ENCODE measurements around the gene NOL3. TPM values are rescaled to one million over a fixed set of nuclear protein-coding genes. Genes with fewer than 3 reads are reported as not detected.

Gene NOL3
- polyA plus RNA-seq, 3 donors: 2.7 to 17.0 (median 3.8) TPM

- peaks cover 7 to 17% (median 12%) of the 10 kb centered on the region in 7 donors for H3K9me3 Mint-ChIP-seq
- DNase-seq: no peak
- peaks cover 5% of the 10 kb centered on the region for H3K4me1 Mint-ChIP-seq
- 97% methylated on average over 5 of the region's 7 CpGs for WGBS (ENCODE audit: insufficient coverage)
- H3K36me3 ChIP-seq (replicated peaks in 1 of 2; ENCODE audit: control insufficient read depth in 1 of 2, insufficient read depth in 2 of 2, low read length in 2 of 2): peaks cover 70 to 75% of the 10 kb centered on the region in 2 donors
- intact Hi-C loops (cut with micrococcal nuclease): no loop called here
- no peak overlapping the region for H3K4me2 ChIP-seq (replicated peaks; ENCODE audit: extremely low read depth, low read length, poor library complexity, severe bottlenecking)
- peaks cover 12 to 28% of the 10 kb centered on the region in 2 donors for H3K27me3 ChIP-seq (ENCODE audit: control insufficient read depth in 2 of 2, insufficient read depth in 2 of 2, low read length in 2 of 2)
- no peak overlapping the region for H3K27ac ChIP-seq (ENCODE audit: low read depth in 1 of 2, low read length in 2 of 2)
- H4K20me1 ChIP-seq (ENCODE audit: insufficient read depth, low read length): peaks cover 90% of the 10 kb centered on the region
- H3K79me2 ChIP-seq (ENCODE audit: insufficient read depth, low read length): no peaks in the 10 kb centered on the region
- no peak overlapping the region for H2AFZ ChIP-seq (ENCODE audit: insufficient read depth, low read depth, low read length, poor library complexity, severe bottlenecking)
- no peak overlapping the region for H3K9ac ChIP-seq (ENCODE audit: insufficient read depth, low read length, poor library complexity, severe bottlenecking)
- H3K4me3 Mint-ChIP-seq: no peak overlapping the region
- H3K27ac Mint-ChIP-seq: peak overlapping the region in 1 of 7 donors; percentile 7
- peaks cover 9 to 18% of the 10 kb centered on the region in 2 donors for H3K9me3 ChIP-seq (replicated peaks in 1 of 2; ENCODE audit: control insufficient read depth in 1 of 2, insufficient read depth in 1 of 2, low read length in 2 of 2)
- peaks cover 8 to 17% of the 10 kb centered on the region in 2 donors for H3K4me1 ChIP-seq (ENCODE audit: control insufficient read depth in 1 of 2, insufficient read depth in 2 of 2, low read length in 2 of 2)
- peaks cover 19 to 30% (median 26%) of the 10 kb centered on the region in 3 donors for H3K27me3 Mint-ChIP-seq (ENCODE audit: low read depth in 3 of 3)
- H3K36me3 Mint-ChIP-seq: peaks cover 72 to 77% of the 10 kb centered on the region in 2 donors
- no peak for TF ChIP-seq CTCF (IDR thresholded peaks at IDR 0.05)
- H3K4me3 ChIP-seq (replicated peaks in 1 of 3; ENCODE audit: low read depth in 2 of 3, low read length in 3 of 3): no peak overlapping the region
Observed at GRCh38 chr16:67146523-67147357, 23.6 kb upstream of the NOL3 start.

GRCh38 chr16:67147437-67148140 lies 22.7 kb upstream of the NOL3 start:
- no peak for TF ChIP-seq CTCF (IDR thresholded peaks at IDR 0.05)
- 98% methylated on average over 4 of the region's 4 CpGs for WGBS (ENCODE audit: insufficient coverage)
- H3K9me3 Mint-ChIP-seq: peaks cover 7 to 17% (median 12%) of the 10 kb centered on the region in 7 donors
- intact Hi-C loops (cut with micrococcal nuclease): no loop called here
- Histone ChIP-seq H3K4me3 (replicated peaks in 1 of 3; ENCODE audit: low read depth in 2 of 3, low read length in 3 of 3) (no peak overlapping the region), H4K20me1 (ENCODE audit: insufficient read depth, low read length) (peaks cover 83% of the 10 kb centered on the region), H3K4me1 (ENCODE audit: control insufficient read depth in 1 of 2, insufficient read depth in 2 of 2, low read length in 2 of 2) (peaks cover 8 to 17% of the 10 kb centered on the region in 2 donors), H3K27me3 (ENCODE audit: control insufficient read depth in 2 of 2, insufficient read depth in 2 of 2, low read length in 2 of 2) (peaks cover 13 to 36% of the 10 kb centered on the region in 2 donors), H3K36me3 (replicated peaks in 1 of 2; ENCODE audit: control insufficient read depth in 1 of 2, insufficient read depth in 2 of 2, low read length in 2 of 2) (peaks cover 62 to 67% of the 10 kb centered on the region in 2 donors), H3K27ac (ENCODE audit: low read depth in 1 of 2, low read length in 2 of 2) (no peak overlapping the region), H2AFZ (ENCODE audit: insufficient read depth, low read depth, low read length, poor library complexity, severe bottlenecking) (no peak overlapping the region), H3K9me3 (replicated peaks in 1 of 2; ENCODE audit: control insufficient read depth in 1 of 2, insufficient read depth in 1 of 2, low read length in 2 of 2) (peaks cover 9 to 18% of the 10 kb centered on the region in 2 donors), H3K79me2 (ENCODE audit: insufficient read depth, low read length) (no peaks in the 10 kb centered on the region), H3K9ac (ENCODE audit: insufficient read depth, low read length, poor library complexity, severe bottlenecking) (no peak overlapping the region), H3K4me2 (replicated peaks; ENCODE audit: extremely low read depth, low read length, poor library complexity, severe bottlenecking) (no peak overlapping the region)
- H3K4me3 Mint-ChIP-seq: no peak overlapping the region
- H3K4me1 Mint-ChIP-seq: peaks cover 5% of the 10 kb centered on the region
- no peak for DNase-seq
- H3K27ac Mint-ChIP-seq: peak overlapping the region in 1 of 7 donors; percentile 42
- peaks cover 65 to 68% of the 10 kb centered on the region in 2 donors for H3K36me3 Mint-ChIP-seq
- H3K27me3 Mint-ChIP-seq (ENCODE audit: low read depth in 3 of 3): peaks cover 27 to 39% (median 33%) of the 10 kb centered on the region in 3 donors

Data from CD14-positive monocyte (primary cell).